ENCODE measurements around the gene SLC25A34. TPM values are rescaled to one million over a fixed set of nuclear protein-coding genes. Genes with fewer than 3 reads are reported as not detected.

The SLC25A34 gene
- total and polyA plus RNA-seq, 9 donors = 1.0 to 2.5 (median 1.9) TPM

GRCh38 chr1:15735304-15736037, 587 bp upstream of the SLC25A34 start:
- intact Hi-C loops (cut with DNase I) = loop anchor here in 3 of 4 donors (10.0 kb wide), 2 partner anchors 141 to 411 kb away; no protein-coding TSS in a partner anchor
- Histone ChIP-seq H3K27ac (peak overlapping the region in 1 of 2 donors; percentile 30), H3K9me3 (no peaks in the 10 kb centered on the region), H3K36me3 (no peaks in the 10 kb centered on the region), H3K4me3 (no peak overlapping the region), H3K27me3 (no peaks in the 10 kb centered on the region), H3K4me1 (ENCODE audit: insufficient read depth) (peaks cover 5% of the 10 kb centered on the region)
- DNase-seq = no peak
- WGBS, 3 donors = 77 to 87% (median 82%) methylated on average over 12 of the region's 12 CpGs
- TF ChIP-seq POLR2A (IDR thresholded peaks at IDR 0.05) = no peak
- TF ChIP-seq EP300 (IDR thresholded peaks at IDR 0.05) = no peak
- TF ChIP-seq CTCF (IDR thresholded peaks at IDR 0.05) = no peak

DNA sequence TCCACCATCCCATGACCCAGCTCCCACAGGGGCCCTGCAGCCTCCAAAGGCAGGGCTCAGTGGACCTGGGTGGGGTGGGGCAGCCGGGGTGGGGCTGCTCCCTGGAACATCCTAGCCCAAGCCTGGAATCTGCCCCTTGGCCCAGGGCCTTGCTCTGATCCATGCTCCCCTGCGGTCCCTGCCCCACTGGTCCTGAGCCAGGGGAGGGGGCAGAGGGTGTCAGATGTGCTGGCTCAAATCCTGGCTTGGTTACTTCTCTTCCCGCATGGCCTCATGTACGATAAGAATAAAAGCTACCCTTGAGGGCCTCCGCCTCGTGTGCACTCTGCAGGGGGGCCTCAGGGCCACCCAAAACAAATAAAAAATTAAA, 819 bp downstream of the SLC25A34 start:
- no peak overlapping the region for H3K27ac ChIP-seq

GRCh38 chr1:15737324-15738319, 1.6 kb downstream of the SLC25A34 start:
- H3K4me3 ChIP-seq = no peak overlapping the region
- H3K27ac ChIP-seq = no peak overlapping the region
- H3K4me1 ChIP-seq (ENCODE audit: insufficient read depth) = peaks cover 5% of the 10 kb centered on the region
- H3K9me3 ChIP-seq = no peaks in the 10 kb centered on the region
- intact Hi-C loops (cut with DNase I) = loop anchor here in 3 of 4 donors (10.0 kb wide), 2 partner anchors 143 to 413 kb away; no protein-coding TSS in a partner anchor
- no peaks in the 10 kb centered on the region for H3K27me3 ChIP-seq
- TF ChIP-seq POLR2A (IDR thresholded peaks at IDR 0.05) = no peak
- TF ChIP-seq EP300 (IDR thresholded peaks at IDR 0.05) = no peak
- no peak for TF ChIP-seq CTCF (IDR thresholded peaks at IDR 0.05)
- H3K36me3 ChIP-seq = no peaks in the 10 kb centered on the region
- DNase-seq = no peak
- WGBS, 3 donors = 84 to 89% (median 86%) methylated on average over 20 of the region's 20 CpGs

More for the DNA sequence above, 819 bp downstream of the SLC25A34 start:
- Histone ChIP-seq H3K27me3 (no peaks in the 10 kb centered on the region), H3K4me3 (no peak overlapping the region), H3K4me1 (ENCODE audit: insufficient read depth) (peaks cover 5% of the 10 kb centered on the region), H3K9me3 (no peaks in the 10 kb centered on the region), H3K36me3 (no peaks in the 10 kb centered on the region)
- intact Hi-C loops (cut with DNase I) = loop anchor here in 3 of 4 donors (10.0 kb wide), 2 partner anchors 142 to 412 kb away; no protein-coding TSS in a partner anchor
- TF ChIP-seq EP300 (IDR thresholded peaks at IDR 0.05) = no peak
- no peak for TF ChIP-seq CTCF (IDR thresholded peaks at IDR 0.05)
- no peak for TF ChIP-seq POLR2A (IDR thresholded peaks at IDR 0.05)
- no peak for DNase-seq
- WGBS, 3 donors = 25 to 55% (median 33%) methylated on average over 6 of the region's 6 CpGs

DNA sequence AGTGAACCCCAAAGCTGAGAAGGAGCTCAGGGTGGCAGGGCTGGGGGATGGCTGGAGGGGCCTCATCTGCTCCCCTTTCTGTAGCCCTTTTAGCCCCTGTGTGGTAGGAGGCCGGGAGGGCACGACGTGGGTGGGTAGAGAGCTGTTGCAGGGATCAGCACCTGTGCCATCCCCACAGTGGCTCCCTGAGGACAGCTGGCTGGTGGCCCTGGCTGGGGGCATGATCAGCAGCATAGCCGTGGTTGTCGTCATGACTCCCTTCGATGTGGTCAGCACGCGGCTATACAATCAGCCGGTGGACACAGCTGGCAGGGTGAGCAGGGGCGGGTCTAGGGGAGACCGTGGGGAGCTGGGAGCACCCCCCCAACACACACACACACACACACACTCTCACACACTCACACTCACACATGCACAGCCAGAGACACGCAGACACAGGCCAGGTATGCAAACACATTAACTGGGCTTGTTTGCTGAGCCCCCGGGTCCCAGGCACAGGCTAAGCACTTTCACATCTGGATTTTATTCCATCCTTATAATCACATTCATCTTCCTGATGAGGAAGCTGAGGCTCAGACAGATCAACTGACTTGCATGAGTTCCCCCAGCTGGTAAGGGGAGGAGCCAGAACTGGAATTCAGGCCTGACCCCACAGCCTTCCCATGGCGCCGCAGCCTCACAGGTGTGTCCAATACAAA, 2.5 kb downstream of the SLC25A34 start:
- Histone ChIP-seq H3K27me3 (no peaks in the 10 kb centered on the region), H3K4me1 (ENCODE audit: insufficient read depth) (peaks cover 5% of the 10 kb centered on the region), H3K9me3 (no peaks in the 10 kb centered on the region), H3K27ac (no peak overlapping the region), H3K4me3 (no peak overlapping the region), H3K36me3 (no peaks in the 10 kb centered on the region)
- TF ChIP-seq CTCF (IDR thresholded peaks at IDR 0.05) = no peak
- TF ChIP-seq POLR2A (IDR thresholded peaks at IDR 0.05) = no peak
- no peak for TF ChIP-seq EP300 (IDR thresholded peaks at IDR 0.05)
- 76 to 81% (median 79%) methylated on average over 15 of the region's 15 CpGs for WGBS, 3 donors
- intact Hi-C loops (cut with DNase I) = loop anchor here in 3 of 4 donors (10.0 kb wide), 2 partner anchors 144 to 414 kb away; no protein-coding TSS in a partner anchor
- no peak for DNase-seq

All from ovary (tissue), 9 donors.